HEK293 (cell line): ENCODE data around the gene ULBP2.
A peak's percentile ranks its signal among the peaks of the same experiment; 100 is the strongest.
"Not testable (repeated sequence)": the region's sequence is repeated elsewhere in the genome, so short reads cannot be mapped to it uniquely, and the experiment has no call there.

Source experiments
- CTCF ChIA-PET: fragments of 350-600 bp; formaldehyde crosslinking; extraction: SDS; loops from one replicate; lab custom pipeline; 2021; ENCODE audit warnings: antibody characterized with exemption; lab: Yijun Ruan, JAX
- POLR2A ChIA-PET: fragments of 300-600 bp; formaldehyde crosslinking; extraction: SDS; loops from one replicate; lab custom pipeline; 2020; ENCODE audit warnings: antibody characterized with exemption, inconsistent platforms; lab: Yijun Ruan, JAX
- H3K27ac ChIP-seq: fragments of 200-500 bp; sonication (Bioruptor generic); 2 replicates; pipeline ENCODE4 v1.5.1; 2014; ENCODE audit warnings: low read depth, low read length, control low read depth, inconsistent platforms; ENCODE audit errors: extremely low read depth
- H3K36me3 ChIP-seq, 2 experiments: fragments of 200-500 bp in 1 of 2; sonication (Bioruptor generic) in 1 of 2; 1 replicate in 1 of 2; 2 replicates in 1 of 2; pipeline ENCODE4 v1.5.1; 2014 to 2017; ENCODE audit warnings: inconsistent platforms in 2 of 2, low read length in 2 of 2; ENCODE audit not compliant: control insufficient read depth in 2 of 2, insufficient read depth in 1 of 2
- H3K4me1 ChIP-seq: fragments of 200-500 bp; sonication (Bioruptor generic); 2 replicates; pipeline ENCODE4 v1.5.1; 2014; ENCODE audit warnings: mild to moderate bottlenecking, low read length, inconsistent platforms; ENCODE audit not compliant: control insufficient read depth, insufficient read depth
- H3K4me3 ChIP-seq: 2 replicates; pipeline ENCODE4 v1.5.1; 2011; ENCODE audit warnings: low read depth, mild to moderate bottlenecking, control low read depth, low read length, moderate library complexity
- H3K9me3 ChIP-seq: fragments of 200-500 bp; sonication (Bioruptor generic); 2 replicates; pipeline ENCODE4 v1.5.1; 2014; ENCODE audit warnings: low read depth, low read length, inconsistent platforms; ENCODE audit not compliant: control insufficient read depth, insufficient read depth
- FEZF1 ChIP-seq: fragments of 450-650 bp; formaldehyde crosslinking; IDR thresholded peaks from 2 replicates; pipeline ENCODE4 v1.5.1; 2016; ENCODE audit warnings: missing biosample characterization, missing genetic modification characterization
- GLI4 ChIP-seq: fragments of 450-650 bp; formaldehyde crosslinking; IDR thresholded peaks from 2 replicates; pipeline ENCODE4 v1.5.1; 2016; ENCODE audit warnings: missing biosample characterization, missing genetic modification characterization
- GLIS1 ChIP-seq: fragments of 450-650 bp; formaldehyde crosslinking; IDR thresholded peaks from 2 replicates; pipeline ENCODE4 v1.5.1; 2016; ENCODE audit warnings: missing biosample characterization, missing genetic modification characterization
- REPIN1 ChIP-seq: fragments of 450-650 bp; formaldehyde crosslinking; IDR thresholded peaks from 2 replicates; pipeline ENCODE4 v1.5.1; 2017; ENCODE audit warnings: missing biosample characterization, missing genetic modification characterization, low read depth
- SETDB1 ChIP-seq: IDR thresholded peaks from one replicate; pipeline ENCODE4 v1.6.1; 2017; ENCODE audit warnings: mild to moderate bottlenecking, low read length, moderate library complexity, mixed read lengths; ENCODE audit not compliant: insufficient read length
- YY2 ChIP-seq: fragments of 450-650 bp; formaldehyde crosslinking; IDR thresholded peaks from 2 replicates; pipeline ENCODE4 v1.5.1; 2016; ENCODE audit warnings: missing biosample characterization, missing genetic modification characterization
- ZFHX2 ChIP-seq: fragments of 450-650 bp; formaldehyde crosslinking; conservative IDR thresholded peaks from 2 replicates; pipeline ENCODE4 v1.5.1; 2016; ENCODE audit warnings: missing biosample characterization, missing genetic modification characterization
- ZNF214 ChIP-seq: fragments of 450-650 bp; formaldehyde crosslinking; IDR thresholded peaks from 2 replicates; pipeline ENCODE4 v1.5.1; 2017; ENCODE audit warnings: missing biosample characterization, mild to moderate bottlenecking, missing genetic modification characterization, borderline replicate concordance
- ZNF24 ChIP-seq: fragments of 450-650 bp; formaldehyde crosslinking; IDR thresholded peaks from 2 replicates; pipeline ENCODE4 v1.5.1; 2016; ENCODE audit warnings: missing biosample characterization, missing genetic modification characterization
- ZNF280D ChIP-seq: fragments of 450-650 bp; formaldehyde crosslinking; IDR thresholded peaks from 2 replicates; pipeline ENCODE4 v1.5.1; 2016; ENCODE audit warnings: missing biosample characterization, missing genetic modification characterization
- ZNF391 ChIP-seq: fragments of 450-650 bp; formaldehyde crosslinking; IDR thresholded peaks from 2 replicates; pipeline ENCODE4 v1.5.1; 2016; ENCODE audit warnings: low read depth, missing biosample characterization, missing genetic modification characterization, borderline replicate concordance
- ZNF530 ChIP-seq: fragments of 450-650 bp; formaldehyde crosslinking; IDR thresholded peaks from 2 replicates; pipeline ENCODE4 v1.5.1; 2016; ENCODE audit warnings: low read depth, missing biosample characterization, missing genetic modification characterization
- ZNF555 ChIP-seq: fragments of 450-650 bp; formaldehyde crosslinking; conservative IDR thresholded peaks from 2 replicates; pipeline ENCODE4 v1.5.1; 2017; ENCODE audit warnings: missing biosample characterization, mild to moderate bottlenecking, missing genetic modification characterization, inconsistent platforms
- ZNF791 ChIP-seq: fragments of 450-650 bp; formaldehyde crosslinking; IDR thresholded peaks from 2 replicates; pipeline ENCODE4 v1.5.1; 2016; ENCODE audit warnings: missing biosample characterization, missing genetic modification characterization
- ZNF792 ChIP-seq: fragments of 450-650 bp; formaldehyde crosslinking; IDR thresholded peaks from 2 replicates; pipeline ENCODE4 v1.5.1; 2016; ENCODE audit warnings: missing biosample characterization, missing genetic modification characterization
- TF ChIP-seq, protein P1 (sequence below): fragments of 450-650 bp; formaldehyde crosslinking; IDR thresholded peaks from 2 replicates; pipeline ENCODE4 v1.5.1; 2016; ENCODE audit warnings: missing biosample characterization, missing genetic modification characterization

ULBP2 gene

DNA sequence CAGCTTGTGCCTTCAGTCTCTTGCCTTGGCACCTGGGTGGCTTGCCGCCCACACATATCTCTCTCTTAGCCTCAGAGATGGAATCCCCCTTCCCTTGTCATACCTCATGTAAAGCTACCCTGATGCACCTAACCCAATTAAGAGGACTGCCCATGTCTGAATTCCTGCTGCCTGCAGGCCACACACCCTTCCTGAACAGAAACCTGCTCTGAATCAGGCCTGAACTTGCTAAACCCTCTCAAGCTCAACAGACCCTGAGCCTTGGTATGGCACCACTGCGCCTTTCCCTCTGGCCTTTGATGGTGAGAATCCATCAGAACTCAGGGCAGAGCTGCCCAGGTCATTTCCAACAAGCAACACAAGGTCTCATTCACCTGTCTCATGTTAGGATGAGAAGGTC, 24.1 kb upstream of the ULBP2 start (continued):
- TF ChIP-seq, protein P1, sequence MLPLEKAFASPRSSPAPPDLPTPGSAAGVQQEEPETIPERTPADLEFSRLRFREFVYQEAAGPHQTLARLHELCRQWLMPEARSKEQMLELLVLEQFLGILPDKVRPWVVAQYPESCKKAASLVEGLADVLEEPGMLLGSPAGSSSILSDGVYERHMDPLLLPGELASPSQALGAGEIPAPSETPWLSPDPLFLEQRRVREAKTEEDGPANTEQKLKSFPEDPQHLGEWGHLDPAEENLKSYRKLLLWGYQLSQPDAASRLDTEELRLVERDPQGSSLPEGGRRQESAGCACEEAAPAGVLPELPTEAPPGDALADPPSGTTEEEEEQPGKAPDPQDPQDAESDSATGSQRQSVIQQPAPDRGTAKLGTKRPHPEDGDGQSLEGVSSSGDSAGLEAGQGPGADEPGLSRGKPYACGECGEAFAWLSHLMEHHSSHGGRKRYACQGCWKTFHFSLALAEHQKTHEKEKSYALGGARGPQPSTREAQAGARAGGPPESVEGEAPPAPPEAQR (tag by site-specific recombination): no peak
- no peak for TF ChIP-seq ZNF555 (tag by site-specific recombination)
- TF ChIP-seq ZNF24 (tag by site-specific recombination): no peak
- no peak for TF ChIP-seq ZNF530 (tag by site-specific recombination)
- TF ChIP-seq FEZF1: no peak
- no peak for TF ChIP-seq ZNF280D (tag by site-specific recombination)
- no peak for TF ChIP-seq ZNF791 (tag by site-specific recombination)

- CTCF ChIA-PET: interaction anchor here (1.0 kb wide), 1 partner anchor 53 kb away, joined by 3 read pairs; no protein-coding TSS in a partner anchor
- Histone ChIP-seq H3K4me1 (no peaks in the 10 kb centered on the region), H3K36me3 (no peaks in the 10 kb centered on the region), H3K27ac (no peak overlapping the region), H3K4me3 (no peak overlapping the region)
- POLR2A ChIA-PET: no interaction called here
- TF ChIP-seq GLI4 (tag by site-specific recombination): no peak
- TF ChIP-seq YY2 (tag by site-specific recombination): no peak
- TF ChIP-seq SETDB1: no peak
- TF ChIP-seq ZNF391 (tag by site-specific recombination): no peak
- peak; percentile 29; the same call in 1 of the 2 replicates for TF ChIP-seq ZFHX2 (tag by site-specific recombination)
- TF ChIP-seq, all 188 proteins: peak for 1
- H3K9me3 ChIP-seq: no peaks in the 10 kb centered on the region
Measured at GRCh38 chr6:149918151-149918905, 23.5 kb upstream of the ULBP2 start.

GRCh38 chr6:149919126-149919833, 22.5 kb upstream of the ULBP2 start:
- H3K4me1 ChIP-seq, H3K36me3 ChIP-seq, CTCF ChIA-PET, H3K9me3 ChIP-seq, POLR2A ChIA-PET, H3K4me3 ChIP-seq, H3K27ac ChIP-seq: not testable (repeated sequence)

DNA sequence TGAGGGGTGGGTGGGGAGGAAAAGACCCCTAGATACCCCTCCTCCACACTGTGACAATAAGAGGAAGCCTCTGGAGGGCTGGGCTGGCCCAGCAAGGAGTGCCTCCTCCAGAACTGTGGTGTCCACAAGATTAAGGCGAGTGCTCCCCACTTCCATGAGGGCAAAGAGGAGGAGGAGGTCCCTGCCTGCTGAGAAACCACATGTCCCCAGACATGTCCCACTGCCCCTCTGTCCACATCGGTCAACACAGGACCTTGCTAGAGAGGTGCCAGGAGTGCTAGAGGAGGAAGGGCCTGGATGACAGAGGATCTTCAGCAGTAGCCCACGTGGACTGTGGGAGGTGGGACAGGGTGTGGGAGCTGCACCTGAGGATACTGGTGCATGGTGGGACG, 22.0 kb upstream of the ULBP2 start:
- Histone ChIP-seq H3K27ac (no peak overlapping the region), H3K4me3 (no peak overlapping the region), H3K4me1 (no peaks in the 10 kb centered on the region), H3K36me3 (no peaks in the 10 kb centered on the region), H3K9me3 (no peaks in the 10 kb centered on the region)
- POLR2A ChIA-PET: no interaction called here
- TF ChIP-seq ZNF792 (tag by site-specific recombination) (no peak), ZNF214 (no peak), GLIS1 (tag by site-specific recombination) (no peak), REPIN1 (tag by site-specific recombination) (no peak)
- CTCF ChIA-PET: interaction anchor here (0.7 kb wide), 1 partner anchor 354 kb away, joined by 4 read pairs; no protein-coding TSS in a partner anchor
